ENCODE data around the gene AFAP1.

DNA sequence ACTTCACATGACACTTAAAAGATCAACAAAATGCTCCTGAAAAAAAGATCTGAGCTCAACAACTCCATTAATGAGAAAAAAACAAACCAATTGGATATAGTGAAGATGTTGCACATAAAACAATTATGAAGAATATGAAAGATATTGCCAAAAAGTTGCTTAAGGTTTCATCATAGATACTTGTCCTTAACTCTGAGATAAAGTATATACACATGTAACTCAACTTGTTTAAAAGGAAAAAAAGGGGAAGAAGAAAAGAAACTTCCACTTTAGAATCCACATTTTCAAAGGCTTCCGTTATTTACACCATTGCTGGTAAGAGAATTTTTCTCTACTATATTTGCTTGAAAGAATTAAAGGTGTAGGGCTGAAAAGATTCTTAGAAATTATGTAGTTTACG is 2.7 kb downstream of the AFAP1 start:
- TF ChIP-seq SUZ12 (IDR thresholded peaks at IDR 0.05; ENCODE audit: extremely low read depth, insufficient read depth, insufficient read length) = no peak
- no peak for TF ChIP-seq ZNF274 (IDR thresholded peaks at IDR 0.05; ENCODE audit: low read depth, low read length)
- no peak for TF ChIP-seq YY1 (IDR thresholded peaks at IDR 0.05; ENCODE audit: insufficient read depth, insufficient read length)
